GM19025 (cell line): ENCODE data around the gene OCEL1.

Experiments
- ATAC-seq: cut with Tn5 transposase; IDR thresholded peaks from one replicate; pipeline ENCODE4 v1.9.1; 2021; ENCODE audit warnings: mild to moderate bottlenecking, low read depth, moderate library complexity; ENCODE audit not compliant: unreplicated experiment

The OCEL1 gene

GRCh38 chr19:17209126-17210036 is 16.6 kb upstream of the OCEL1 start:
- ATAC-seq, result no peak

GRCh38 chr19:17210296-17210695 is 15.7 kb upstream of the OCEL1 start:
- no peak for ATAC-seq

- ATAC-seq, result no peak
Measured at GRCh38 chr19:17211547-17212446, 14.2 kb upstream of the OCEL1 start.

DNA sequence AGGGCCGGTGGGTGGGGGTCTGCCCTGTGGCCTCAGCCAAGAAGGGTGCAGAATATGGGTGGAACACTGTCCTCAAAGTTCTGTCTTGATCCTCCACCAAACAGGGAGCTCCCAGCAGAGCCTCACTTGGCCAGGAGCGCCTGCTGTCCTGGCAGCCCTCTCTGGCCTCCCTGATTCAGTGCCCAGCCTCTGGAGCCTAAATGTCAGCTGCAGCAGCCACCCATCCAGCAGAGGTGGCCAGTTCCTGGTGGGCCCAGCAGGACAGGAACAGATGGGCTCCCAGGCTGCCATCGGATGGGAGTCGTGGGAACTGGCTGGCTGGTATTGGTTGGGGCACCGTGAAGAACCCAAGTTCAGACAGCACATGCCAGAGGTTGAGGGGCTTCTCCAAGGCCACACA is 12.7 kb upstream of the OCEL1 start:
- no peak for ATAC-seq

GRCh38 chr19:17214508-17215126 is 11.4 kb upstream of the OCEL1 start:
- no peak for ATAC-seq

DNA sequence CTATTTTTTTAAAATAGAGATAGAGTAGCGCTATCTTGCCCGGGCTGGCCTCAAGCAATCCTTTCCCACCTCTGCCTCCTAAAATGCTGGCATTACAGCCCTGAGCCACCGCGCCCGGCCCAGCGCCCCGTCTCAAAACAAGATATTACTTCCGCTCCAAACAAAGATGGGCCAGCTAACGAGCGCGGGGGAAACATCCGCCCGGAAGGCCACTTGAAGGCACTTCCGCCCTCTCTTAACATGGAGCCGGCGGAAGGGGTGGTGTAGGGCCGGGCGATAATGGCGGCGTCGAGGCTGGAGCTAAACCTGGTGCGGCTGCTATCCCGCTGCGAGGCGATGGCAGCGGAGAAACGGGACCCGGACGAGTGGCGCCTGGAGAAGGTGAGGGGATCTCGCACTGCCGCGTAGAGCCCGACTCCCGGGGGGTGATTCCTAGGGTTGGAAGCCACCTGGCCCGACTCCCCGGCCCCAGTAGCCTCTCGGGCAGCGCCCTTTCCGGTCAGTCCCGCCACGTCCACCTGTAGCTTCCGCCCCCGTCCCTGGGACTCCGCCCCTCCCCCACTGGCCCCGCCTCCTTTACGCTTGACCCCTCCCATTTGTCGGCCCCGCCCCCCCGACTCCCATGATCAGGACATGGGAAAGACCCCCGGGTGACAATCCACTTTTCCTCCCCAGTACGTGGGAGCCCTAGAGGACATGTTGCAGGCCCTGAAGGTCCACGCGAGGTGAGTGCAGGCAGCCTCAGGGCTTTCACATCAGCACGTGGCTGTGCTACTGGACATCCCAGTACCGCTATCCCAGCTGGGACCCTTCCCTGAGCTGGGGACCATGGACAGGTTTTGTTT is 10.7 kb upstream of the OCEL1 start, which contains the start of gene USE1:
Gene USE1, plus strand, starts transcription at position 231 of the 845 bp plus-strand sequence. Its CDS starts 49 bp downstream, at position 280.
- ATAC-seq, result peak; percentile 77

DNA sequence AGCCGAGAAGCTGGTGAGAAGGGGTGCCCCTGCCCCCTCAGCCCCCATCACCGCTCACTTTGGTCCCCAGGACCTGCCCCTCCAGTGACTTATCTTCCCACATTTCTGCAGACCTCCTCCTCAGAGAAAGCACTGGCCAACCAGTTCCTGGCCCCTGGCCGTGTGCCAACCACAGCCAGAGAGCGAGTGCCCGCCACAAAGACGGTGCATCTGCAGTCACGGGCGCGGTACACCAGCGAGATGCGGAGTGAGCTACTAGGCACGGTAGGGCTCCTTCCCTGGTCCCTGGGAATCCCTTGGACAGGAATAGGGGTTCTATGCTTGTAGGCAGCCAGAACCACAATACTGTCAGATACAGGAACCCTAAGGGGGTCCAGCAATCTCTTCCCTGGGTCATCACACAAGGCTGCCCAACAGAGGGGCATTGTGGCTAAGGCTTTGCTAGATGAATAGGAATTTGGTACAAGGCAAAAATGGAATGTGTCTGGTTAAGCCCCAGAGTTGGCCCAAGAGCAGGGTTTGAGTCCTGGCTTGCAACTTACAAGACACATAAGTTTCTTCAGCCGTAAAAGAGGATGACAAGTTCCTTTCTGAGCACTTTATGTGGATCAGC is 9.9 kb upstream of the OCEL1 start:
- no peak for ATAC-seq

- no peak for ATAC-seq
Measured at GRCh38 chr19:17219286-17219685, 6.7 kb upstream of the OCEL1 start.

- no peak for ATAC-seq
Measured at GRCh38 chr19:17220207-17220758, 5.7 kb upstream of the OCEL1 start.

- no peak for ATAC-seq
Measured at GRCh38 chr19:17225053-17225452, 973 bp upstream of the OCEL1 start.

- ATAC-seq, result no peak
Measured at GRCh38 chr19:17227798-17228367, 1.9 kb downstream of the OCEL1 start.

GRCh38 chr19:17229890-17230289 is 3.9 kb downstream of the OCEL1 start:
- no peak for ATAC-seq

- ATAC-seq, result no peak
Measured at GRCh38 chr19:17232258-17232657, 6.2 kb downstream of the OCEL1 start.

DNA sequence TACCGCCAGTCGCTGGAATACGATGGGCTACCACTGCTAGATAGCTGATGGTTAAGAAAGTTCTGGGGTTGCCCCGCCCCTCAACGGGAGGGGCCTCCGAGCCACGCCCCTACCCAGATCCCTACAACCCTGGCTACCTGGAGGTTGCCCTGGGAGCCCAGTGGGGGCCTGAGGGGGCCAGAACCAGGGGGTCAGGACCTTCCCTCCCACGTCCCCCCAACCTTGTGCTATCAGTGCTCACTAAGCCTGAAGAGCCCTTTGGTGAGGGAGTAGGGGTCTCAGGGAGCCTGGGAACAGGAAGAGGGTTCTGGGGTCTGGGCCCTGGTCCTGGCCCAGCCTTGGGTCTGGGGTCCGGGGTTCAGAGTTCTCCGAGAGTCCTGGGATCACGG is 8.9 kb downstream of the OCEL1 start:
- no peak for ATAC-seq

- no peak for ATAC-seq
Measured at GRCh38 chr19:17235300-17235970, 9.4 kb downstream of the OCEL1 start.

DNA sequence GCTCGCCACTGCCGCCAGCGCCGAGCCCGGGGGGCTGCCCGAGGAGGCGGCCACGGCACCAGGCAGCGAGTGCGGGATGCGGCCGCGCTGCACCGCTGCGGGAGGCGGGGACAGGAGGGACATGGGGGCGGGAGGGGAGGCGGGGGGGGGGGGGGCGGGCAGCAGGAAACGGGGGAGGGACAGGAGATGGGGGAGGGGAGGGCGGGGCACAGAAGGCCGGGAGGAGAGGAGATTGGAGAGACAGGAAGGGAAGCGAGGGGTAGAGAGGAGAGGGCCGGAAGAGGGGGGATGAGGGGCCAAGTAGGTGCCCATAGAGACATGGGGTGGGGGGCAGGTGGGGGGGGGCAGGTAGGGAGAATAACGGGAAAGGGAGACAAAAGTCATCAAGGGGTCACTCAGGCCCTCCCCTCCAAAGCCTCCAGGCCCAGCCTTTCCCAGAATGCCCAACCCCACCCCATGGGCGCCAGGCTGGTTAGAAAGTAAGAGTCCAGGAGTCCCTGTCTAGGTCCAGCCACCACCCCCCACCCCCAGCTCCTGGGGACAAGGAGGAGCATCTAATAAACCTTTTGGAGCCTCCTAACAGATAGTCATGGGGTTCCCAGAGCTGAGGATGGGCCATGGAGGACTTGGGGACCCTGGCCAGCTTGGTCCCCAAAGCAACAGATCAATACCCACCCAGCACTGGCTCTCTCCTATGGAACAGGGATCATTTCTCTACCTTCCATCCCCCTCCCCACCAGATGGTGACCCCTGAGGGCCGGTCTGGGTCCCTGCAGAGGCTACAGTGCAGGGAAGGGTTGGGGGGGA is 10.1 kb downstream of the OCEL1 start:
- ATAC-seq, result no peak

GRCh38 chr19:17236811-17237543 is 11.0 kb downstream of the OCEL1 start:
- no peak for ATAC-seq
